ENCODE data around the gene GRAMD2B. TPM values are rescaled to one million over a fixed set of nuclear protein-coding genes. Genes with fewer than 3 reads are reported as not detected.

The GRAMD2B gene
- total and polyA plus RNA-seq, 2 of the 13 experiments (the other 11 are each of a cell fraction or from before 2014, with no cell fraction given): 8.1 to 10.6 TPM

- TF ChIP-seq ZNF142 (CRISPR knock-in tag; IDR thresholded peaks at IDR 0.05) (0 out of 2 replicates have a peak, but pooled peaks have one; percentile 30), ZNF580 (CRISPR knock-in tag; IDR thresholded peaks at IDR 0.05; ENCODE audit: borderline replicate concordance, low read depth) (no peak), ZNF616 (CRISPR knock-in tag; IDR thresholded peaks at IDR 0.05; ENCODE audit: low read depth) (no peak), NR3C1 (CRISPR knock-in tag; IDR thresholded peaks at IDR 0.05) (no peak), THAP11 (CRISPR knock-in tag; IDR thresholded peaks at IDR 0.05) (no peak), ZNF639 (CRISPR knock-in tag; conservative IDR thresholded peaks at IDR 0.05) (no peak), TRIM24 (CRISPR knock-in tag; IDR thresholded peaks at IDR 0.05) (no peak), ZZZ3 (CRISPR knock-in tag; IDR thresholded peaks at IDR 0.05; ENCODE audit: borderline replicate concordance) (no peak), SSRP1 (CRISPR knock-in tag; IDR thresholded peaks at IDR 0.05) (no peak), PRDM15 (CRISPR knock-in tag; IDR thresholded peaks at IDR 0.05) (no peak), ZNF687 (CRISPR knock-in tag; IDR thresholded peaks at IDR 0.05) (peak; percentile 60), ZNF761 (CRISPR knock-in tag; conservative IDR thresholded peaks at IDR 0.05) (no peak), TBX3 (IDR thresholded peaks at IDR 0.05; ENCODE audit: borderline replicate concordance) (no peak)
These were observed at the start of gene GRAMD2B (continued) for GRCh38 chr5:126422994-126423788.

All from HepG2 (cell line).